ENCODE results near the gene PLAAT2.

The PLAAT2 gene

DNA sequence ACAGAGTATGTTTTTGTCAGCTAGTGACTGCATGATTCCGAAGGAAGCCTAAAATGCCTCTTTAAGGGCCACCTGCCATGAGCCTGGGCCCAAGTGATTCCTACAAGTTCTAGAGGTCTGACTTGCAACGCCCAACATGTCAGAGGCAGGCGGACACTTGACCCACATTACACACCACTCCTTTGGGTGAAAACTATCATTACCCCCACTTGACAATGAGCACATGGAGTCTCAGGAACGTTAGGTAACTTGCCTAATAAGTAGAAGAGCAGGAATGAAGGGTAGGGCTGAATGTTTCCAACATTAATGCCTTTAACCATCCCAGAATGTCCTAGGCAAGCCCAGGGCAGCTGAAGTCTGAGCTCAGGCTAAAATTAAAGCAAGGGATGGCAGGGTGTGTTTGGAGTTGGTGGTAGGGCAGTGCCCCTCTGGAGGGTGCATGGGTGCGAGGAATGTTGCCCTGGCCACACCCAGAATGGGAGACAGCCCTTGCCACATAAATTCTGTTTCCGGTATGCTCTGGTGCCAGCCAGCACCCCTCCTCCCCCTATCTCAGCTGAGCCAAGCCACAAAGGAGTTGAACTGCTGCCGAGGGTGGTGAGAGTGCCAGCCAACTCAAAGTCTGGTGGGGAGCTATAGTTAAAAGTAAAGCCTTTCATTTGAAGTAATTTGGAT is 2.5 kb downstream of the PLAAT2 start:
- intact Hi-C loops (cut with DNase I; ENCODE audit: low total_unique reads), result no loop called here
- TF ChIP-seq, protein P1, sequence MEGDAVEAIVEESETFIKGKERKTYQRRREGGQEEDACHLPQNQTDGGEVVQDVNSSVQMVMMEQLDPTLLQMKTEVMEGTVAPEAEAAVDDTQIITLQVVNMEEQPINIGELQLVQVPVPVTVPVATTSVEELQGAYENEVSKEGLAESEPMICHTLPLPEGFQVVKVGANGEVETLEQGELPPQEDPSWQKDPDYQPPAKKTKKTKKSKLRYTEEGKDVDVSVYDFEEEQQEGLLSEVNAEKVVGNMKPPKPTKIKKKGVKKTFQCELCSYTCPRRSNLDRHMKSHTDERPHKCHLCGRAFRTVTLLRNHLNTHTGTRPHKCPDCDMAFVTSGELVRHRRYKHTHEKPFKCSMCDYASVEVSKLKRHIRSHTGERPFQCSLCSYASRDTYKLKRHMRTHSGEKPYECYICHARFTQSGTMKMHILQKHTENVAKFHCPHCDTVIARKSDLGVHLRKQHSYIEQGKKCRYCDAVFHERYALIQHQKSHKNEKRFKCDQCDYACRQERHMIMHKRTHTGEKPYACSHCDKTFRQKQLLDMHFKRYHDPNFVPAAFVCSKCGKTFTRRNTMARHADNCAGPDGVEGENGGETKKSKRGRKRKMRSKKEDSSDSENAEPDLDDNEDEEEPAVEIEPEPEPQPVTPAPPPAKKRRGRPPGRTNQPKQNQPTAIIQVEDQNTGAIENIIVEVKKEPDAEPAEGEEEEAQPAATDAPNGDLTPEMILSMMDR (IDR thresholded peaks at IDR 0.05), result no peak
- no peaks in the 10 kb centered on the region for H3K27me3 ChIP-seq
- H3K4me1 ChIP-seq, result peaks cover 0 to 20% (median 15%) of the 10 kb centered on the region in 4 donors
- no peak overlapping the region for H3K4me3 ChIP-seq
- peak in 1 of 2 donors; percentile 80 for DNase-seq
- H3K36me3 ChIP-seq, result no peaks in the 10 kb centered on the region
- no peaks in the 10 kb centered on the region for H3K9me3 ChIP-seq
- H3K27ac ChIP-seq, result peak overlapping the region; percentile 56 to 58

DNA sequence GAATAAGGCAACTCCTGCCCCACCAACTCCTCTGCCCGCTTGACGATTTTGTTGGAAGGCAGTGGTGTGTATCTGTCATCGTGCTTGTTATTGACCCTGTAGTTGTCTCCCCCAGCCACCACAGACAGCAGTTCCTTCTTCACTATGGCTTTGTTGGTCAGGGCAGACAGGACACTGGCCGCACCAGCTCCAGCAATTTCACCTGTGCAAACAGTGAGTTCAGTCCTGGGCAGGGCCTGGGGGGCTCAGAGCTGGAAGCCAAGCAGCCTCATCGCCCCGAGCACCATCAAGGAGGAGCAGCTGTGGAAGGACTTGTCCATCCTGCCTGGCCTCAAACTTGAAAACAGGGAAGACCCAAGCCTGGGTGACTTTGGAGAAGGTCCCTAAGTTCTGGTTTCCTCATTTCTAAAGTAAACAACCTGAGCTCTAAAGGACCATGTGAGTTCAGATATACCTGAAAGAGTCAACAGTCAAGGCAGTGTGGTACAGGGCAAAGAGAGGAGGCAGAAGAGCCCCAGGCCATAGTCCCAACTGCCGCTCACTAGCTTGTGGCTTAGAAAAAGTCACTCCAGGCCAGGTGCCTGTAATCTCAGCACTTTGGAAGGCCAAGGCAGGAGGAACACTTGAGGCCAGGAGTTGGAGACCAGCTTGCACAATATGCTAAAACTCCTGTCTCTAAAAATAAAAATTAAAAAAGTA is 4.6 kb downstream of the PLAAT2 start:
- intact Hi-C loops (cut with DNase I; ENCODE audit: low total_unique reads), result no loop called here
- DNase-seq, result peak in 1 of 2 donors; percentile 10
- H3K4me1 ChIP-seq, result peaks cover 0 to 18% (median 14%) of the 10 kb centered on the region in 4 donors
- no peak overlapping the region for H3K4me3 ChIP-seq
- H3K36me3 ChIP-seq, result no peaks in the 10 kb centered on the region
- no peaks in the 10 kb centered on the region for H3K27me3 ChIP-seq
- no peak overlapping the region for H3K27ac ChIP-seq
- H3K9me3 ChIP-seq, result no peaks in the 10 kb centered on the region
- TF ChIP-seq, protein P1 (IDR thresholded peaks at IDR 0.05), result no peak

DNA sequence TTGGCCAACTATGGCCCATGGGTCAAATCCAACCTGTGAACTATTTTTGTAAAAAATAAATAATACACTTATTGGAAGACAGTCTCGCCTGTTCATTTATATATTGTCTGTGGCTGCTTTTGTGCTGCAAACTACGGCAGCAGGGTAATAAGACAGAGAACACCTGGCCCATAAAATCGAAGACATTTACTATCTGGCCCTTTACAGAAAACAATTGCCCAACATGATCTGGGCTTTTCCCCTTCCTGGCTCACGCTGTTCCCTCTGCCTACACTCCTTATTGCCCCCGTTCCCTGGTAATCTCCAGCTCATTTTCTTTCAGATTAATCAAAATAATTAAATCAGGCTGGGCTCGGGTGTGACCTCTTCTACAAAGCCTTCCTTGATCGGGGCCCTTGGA is 5.6 kb downstream of the PLAAT2 start:
- intact Hi-C loops (cut with DNase I; ENCODE audit: low total_unique reads), result no loop called here

DNA sequence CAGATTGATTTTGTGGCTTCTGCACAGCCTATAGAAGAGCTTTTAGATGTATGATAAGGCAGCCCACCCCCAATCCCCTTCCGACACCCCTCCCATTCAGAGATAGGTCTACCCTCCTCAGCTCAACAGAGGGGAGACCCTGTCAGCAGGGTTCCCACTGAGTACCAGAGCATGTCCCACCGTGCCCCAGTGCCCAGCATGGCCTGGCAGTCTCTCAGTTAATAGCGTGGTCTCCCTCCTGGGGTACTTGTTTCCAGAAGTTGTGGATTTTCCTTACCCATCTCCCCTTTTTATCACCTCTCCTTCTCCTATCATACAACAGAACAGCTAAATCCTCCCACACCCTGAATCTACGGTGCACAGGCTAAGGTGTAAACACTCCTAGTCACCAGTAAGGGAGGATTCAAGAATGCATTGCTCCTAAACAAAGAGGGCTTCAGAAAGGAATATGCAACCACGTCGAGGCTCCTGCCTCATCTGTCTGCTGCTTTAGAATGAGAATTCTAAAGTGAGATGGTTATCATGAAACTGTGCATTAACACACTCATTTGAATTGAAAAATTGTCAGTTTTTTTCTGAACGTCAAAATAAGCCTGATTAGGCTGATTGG is 6.7 kb downstream of the PLAAT2 start:
- H3K27me3 ChIP-seq, result no peaks in the 10 kb centered on the region
- peaks cover 0 to 18% (median 14%) of the 10 kb centered on the region in 4 donors for H3K4me1 ChIP-seq
- DNase-seq, result no peak
- H3K27ac ChIP-seq, result no peak overlapping the region
- intact Hi-C loops (cut with DNase I; ENCODE audit: low total_unique reads), result no loop called here
- no peaks in the 10 kb centered on the region for H3K36me3 ChIP-seq
- no peaks in the 10 kb centered on the region for H3K9me3 ChIP-seq
- H3K4me3 ChIP-seq, result no peak overlapping the region
- TF ChIP-seq, protein P1 (IDR thresholded peaks at IDR 0.05), result no peak

More for the DNA sequence above, 5.6 kb downstream of the PLAAT2 start:
- Histone ChIP-seq H3K9me3 (no peaks in the 10 kb centered on the region), H3K36me3 (no peaks in the 10 kb centered on the region), H3K4me3 (no peak overlapping the region), H3K27me3 (no peaks in the 10 kb centered on the region), H3K4me1 (peaks cover 0 to 18% (median 14%) of the 10 kb centered on the region in 4 donors), H3K27ac (no peak overlapping the region)
- peak in 1 of 2 donors; percentile 16 for DNase-seq
- TF ChIP-seq, protein P1 (IDR thresholded peaks at IDR 0.05), result no peak

DNA sequence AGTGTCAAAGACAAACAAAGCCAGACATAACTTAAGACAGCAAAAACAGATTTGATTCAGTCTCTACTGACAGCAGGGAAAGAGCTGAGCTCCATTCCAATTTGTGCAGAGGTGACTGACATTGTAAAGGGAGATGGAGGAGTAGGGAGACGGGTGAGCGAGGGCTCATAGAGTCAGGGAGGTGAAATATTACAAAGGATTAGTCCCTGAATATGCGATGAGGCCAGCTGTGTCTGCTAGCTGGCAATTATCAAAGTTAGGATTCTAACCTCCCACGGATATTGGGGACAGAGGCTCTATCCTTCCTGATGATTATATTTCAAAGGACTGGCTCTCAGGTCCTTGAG is 8.3 kb downstream of the PLAAT2 start:
- no peaks in the 10 kb centered on the region for H3K27me3 ChIP-seq
- TF ChIP-seq, protein P1 (IDR thresholded peaks at IDR 0.05), result no peak
- H3K4me3 ChIP-seq, result no peak overlapping the region
- H3K9me3 ChIP-seq, result no peaks in the 10 kb centered on the region
- no peak for DNase-seq
- H3K36me3 ChIP-seq, result no peaks in the 10 kb centered on the region
- intact Hi-C loops (cut with DNase I; ENCODE audit: low total_unique reads), result no loop called here
- no peak overlapping the region for H3K27ac ChIP-seq
- H3K4me1 ChIP-seq, result peaks cover 0 to 2% (median under 1%) of the 10 kb centered on the region in 4 donors

All from tibial artery (tissue), 4 donors.